Tongue (tissue), 2 donors: ENCODE data around the gene RLN3. TPM values are rescaled to one million over a fixed set of nuclear protein-coding genes. Genes with fewer than 3 reads are reported as not detected.

Experiments
- DNase-seq: peaks from one replicate; pipeline ENCODE4 v3.0.0-alpha.2; 2015
- total RNA-seq: library from RNA; depleted of rRNA; stranded (reverse); fragments of >200 nt; gene quantifications from one replicate; pipeline ENCODE4 v1.2.3, GENCODE V29; 2014

The RLN3 gene
- total RNA-seq, 1 donor from 2014 or later: not detected

- no peak for DNase-seq
Measured at GRCh38 chr19:14054721-14055120, 26.8 kb downstream of the RLN3 start.

GRCh38 chr19:14055396-14055795, 27.4 kb downstream of the RLN3 start:
- DNase-seq: no peak

- no peak for DNase-seq
Measured at GRCh38 chr19:14056069-14056666, 28.2 kb downstream of the RLN3 start.

GRCh38 chr19:14056741-14057356, 28.9 kb downstream of the RLN3 start:
- DNase-seq: no peak

GRCh38 chr19:14058182-14059092, 30.5 kb downstream of the RLN3 start:
- no peak for DNase-seq

- DNase-seq: no peak
Measured at GRCh38 chr19:14059093-14059480, 31.1 kb downstream of the RLN3 start.

- DNase-seq: no peak
Measured at GRCh38 chr19:14059652-14060155, 31.8 kb downstream of the RLN3 start.

GRCh38 chr19:14061081-14061749, 33.3 kb downstream of the RLN3 start:
- DNase-seq: no peak

- DNase-seq: no peak
Measured at GRCh38 chr19:14061751-14062557, 34.0 kb downstream of the RLN3 start, which contains the start of gene PALM3. TSS of gene PALM3 (minus strand) at chr19:14062076. CDS start at chr19:14061980, 96 bp downstream.

GRCh38 chr19:14062558-14062855, 34.6 kb downstream of the RLN3 start:
- no peak for DNase-seq

GRCh38 chr19:14063105-14063504, 35.2 kb downstream of the RLN3 start:
- no peak for DNase-seq

- no peak for DNase-seq
Measured at GRCh38 chr19:14066134-14066533, 38.2 kb downstream of the RLN3 start.

GRCh38 chr19:14070268-14071050, 42.5 kb downstream of the RLN3 start:
- no peak for DNase-seq

- no peak for DNase-seq
Measured at GRCh38 chr19:14072535-14073260, 44.8 kb downstream of the RLN3 start, which contains the start of gene MISP3. TSS of gene MISP3 (plus strand) at chr19:14072786. CDS start at chr19:14073310, 524 bp downstream.

- DNase-seq: peak; percentile 79
Measured at GRCh38 chr19:14073261-14073924, 45.4 kb downstream of the RLN3 start.

GRCh38 chr19:14073925-14074838, 46.2 kb downstream of the RLN3 start:
- DNase-seq: peak; percentile 44

- DNase-seq: no peak
Measured at GRCh38 chr19:14078411-14078810, 50.5 kb downstream of the RLN3 start.
